GM21423 (cell line): ENCODE results near the gene RTL9.
A peak's percentile ranks its signal among the peaks of the same experiment; 100 is the strongest.
"Not testable (repeated sequence)": the region's sequence is repeated elsewhere in the genome, so short reads cannot be mapped to it uniquely, and the experiment has no call there.

Experiments used
- ATAC-seq: cut with Tn5 transposase; IDR thresholded peaks from one replicate; pipeline ENCODE4 v1.9.1; 2021; ENCODE audit warnings: mild to moderate bottlenecking, moderate library complexity; ENCODE audit not compliant: unreplicated experiment

Gene RTL9

GRCh38 chrX:110358548-110358947 is at the start of gene RTL9:
Gene RTL9, plus strand, starts transcription at chrX:110358848. Its CDS starts 91,770 bp downstream, at chrX:110450618.
- no peak for ATAC-seq

DNA sequence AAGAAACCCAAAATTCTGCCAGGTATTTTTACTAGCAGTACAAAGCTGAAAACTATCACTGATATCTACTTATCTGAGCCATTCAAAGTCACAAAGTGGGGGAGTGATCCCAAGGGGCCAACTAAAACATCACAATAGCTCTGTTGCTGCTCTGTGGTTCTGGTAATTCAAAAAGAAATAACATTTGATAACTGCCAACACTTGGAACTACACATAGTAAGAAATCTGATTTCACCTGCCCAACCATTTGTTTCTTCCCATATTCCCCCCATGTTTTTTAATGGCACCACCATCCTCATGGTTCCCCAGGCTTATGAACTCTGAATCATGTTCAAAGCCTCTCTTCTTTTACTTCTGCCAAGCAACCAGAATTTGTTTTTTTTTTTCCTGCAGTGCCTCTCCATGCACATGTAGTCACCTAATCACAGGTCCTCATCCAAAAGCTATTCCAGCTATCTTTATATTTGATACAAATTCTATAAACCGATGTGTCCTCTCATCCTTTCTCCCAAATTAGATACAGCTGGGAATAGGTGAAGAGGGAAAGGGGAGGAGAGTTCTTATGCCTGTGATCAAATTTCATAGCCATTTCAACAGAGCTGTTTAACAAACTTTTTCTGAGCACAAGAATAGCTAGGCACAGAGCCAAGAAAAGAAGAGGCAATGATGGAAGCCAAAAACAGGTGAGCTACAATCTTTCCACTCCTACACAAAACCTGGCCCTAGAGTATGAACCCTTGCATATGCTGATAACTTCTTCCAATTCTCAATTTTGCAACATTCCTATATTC is 48.5 kb upstream of the RTL9 start:
- no peak for ATAC-seq

- ATAC-seq, result peak; percentile 90
These were observed 47.8 kb upstream of the RTL9 start for GRCh38 chrX:110310896-110311295.

DNA sequence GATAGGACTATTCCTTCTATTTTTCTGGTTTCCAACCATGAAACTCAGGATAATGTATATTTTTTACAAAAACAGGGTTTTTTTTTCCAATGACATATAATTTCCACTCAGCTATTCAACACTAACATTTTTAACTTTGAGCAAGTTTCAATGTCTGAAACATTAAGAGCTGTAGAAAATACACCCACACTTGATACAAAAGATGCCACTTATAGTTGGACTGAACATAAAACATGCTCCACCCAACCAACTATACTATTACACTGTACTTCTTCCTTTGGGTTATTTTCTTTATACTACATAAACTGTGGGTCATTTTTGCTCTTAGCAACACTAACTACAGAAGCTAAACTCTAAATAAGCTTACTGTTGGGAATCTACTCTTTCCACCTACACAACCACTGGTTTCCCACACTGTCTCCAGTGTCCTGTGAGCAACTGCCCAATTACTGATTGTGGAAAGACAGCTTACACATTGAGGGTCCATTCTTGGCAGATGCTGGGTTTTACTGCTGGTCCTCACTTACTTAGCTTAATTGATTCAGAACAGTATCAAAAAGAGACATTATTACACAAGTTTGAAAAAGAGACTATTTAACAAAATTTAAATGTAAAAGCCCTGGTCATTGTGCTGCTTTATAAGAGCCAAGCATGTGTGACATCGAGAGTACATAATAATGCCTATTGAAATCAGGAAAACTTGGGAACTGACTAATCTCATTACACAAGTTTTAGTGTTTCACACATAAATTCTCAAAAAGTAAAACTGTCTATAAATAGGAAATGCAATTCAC is 47.0 kb upstream of the RTL9 start:
- no peak for ATAC-seq

GRCh38 chrX:110315551-110315950 is 43.1 kb upstream of the RTL9 start:
- ATAC-seq, result peak; percentile 30

GRCh38 chrX:110316351-110317060 is 42.1 kb upstream of the RTL9 start:
- no peak for ATAC-seq

DNA sequence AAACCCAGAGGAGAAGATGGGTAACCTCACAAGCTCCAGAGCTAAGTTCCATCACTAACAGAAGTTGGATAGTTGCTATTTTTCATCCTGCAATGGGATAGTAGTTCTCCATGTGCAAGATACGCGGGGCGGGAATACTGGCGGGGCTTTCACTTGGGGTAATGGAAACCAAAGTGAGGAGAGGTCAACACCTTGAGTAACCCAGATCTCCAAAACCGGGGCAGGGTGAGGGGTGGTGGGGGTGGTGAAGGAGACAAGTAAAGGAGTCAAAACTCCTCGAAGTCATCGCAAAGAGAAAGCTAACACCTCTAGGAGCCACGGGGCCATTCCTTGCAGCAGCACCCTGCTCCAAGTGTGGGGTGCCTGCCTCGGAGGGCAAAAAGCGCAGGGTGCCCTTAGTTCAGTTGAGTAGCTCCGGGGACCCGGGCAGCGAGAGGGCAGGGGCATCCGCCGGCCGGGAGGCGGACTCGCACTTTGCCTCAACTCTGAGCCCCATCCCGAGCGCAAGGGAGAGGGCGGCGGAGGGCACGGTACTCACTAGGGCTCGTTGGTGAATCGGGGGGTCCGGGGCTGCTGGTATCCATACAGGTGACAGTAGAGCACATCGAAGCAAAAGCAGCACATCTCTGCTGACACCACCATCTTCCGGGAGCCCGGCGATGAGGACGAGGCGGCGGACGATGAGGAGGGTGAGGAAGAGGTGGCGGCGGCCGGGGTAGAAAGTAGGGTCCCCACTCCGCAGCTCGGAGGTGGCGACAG is 41.4 kb upstream of the RTL9 start:
- ATAC-seq, result peak; percentile 10

DNA sequence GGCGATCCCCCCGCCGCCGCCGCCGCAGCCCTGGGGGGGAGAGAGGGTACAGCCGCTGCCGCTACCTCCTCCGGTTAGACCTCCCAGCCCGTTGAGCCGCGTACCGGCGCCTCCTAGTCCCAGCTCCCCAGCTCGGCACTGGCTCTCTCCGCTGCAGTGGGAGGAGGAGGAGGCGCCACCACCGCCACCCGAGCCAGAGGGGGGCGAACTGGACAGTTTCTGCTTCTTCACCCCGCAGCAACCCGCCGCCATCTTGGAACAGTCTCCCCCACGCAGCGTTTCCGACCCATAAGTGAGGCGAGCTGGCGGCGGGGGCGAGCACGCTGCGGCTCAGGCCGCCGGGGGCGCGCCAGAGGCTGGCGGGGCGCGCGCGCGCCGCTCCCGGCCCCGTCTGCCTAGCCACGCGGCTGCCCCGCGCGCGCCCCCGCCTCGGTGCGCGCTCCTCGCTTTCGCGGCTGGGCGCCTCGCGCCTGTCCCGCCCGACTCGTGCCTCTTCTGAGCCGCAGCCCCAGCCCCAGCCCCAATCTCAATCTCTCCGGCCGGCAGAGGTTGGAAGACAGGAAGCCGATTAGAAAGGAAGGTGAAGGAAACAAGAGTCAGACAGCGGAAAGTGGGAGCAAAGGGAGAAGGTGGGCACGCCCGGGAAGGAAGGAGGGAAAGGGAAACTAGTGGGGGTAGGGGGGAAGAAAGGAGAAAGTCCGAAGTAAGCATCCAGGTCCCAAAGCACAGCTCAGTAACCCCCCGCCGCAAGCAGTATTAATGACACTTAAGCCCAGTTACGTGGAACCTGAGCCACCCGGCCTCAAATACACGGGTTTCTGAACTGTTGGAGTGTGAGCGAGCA is 40.6 kb upstream of the RTL9 start, which contains the start of gene AMMECR1:
Gene AMMECR1, minus strand, starts transcription at position 266 of the 844 bp plus-strand sequence. Its CDS starts 14 bp downstream, at position 252.
- peak; percentile 69 for ATAC-seq

DNA sequence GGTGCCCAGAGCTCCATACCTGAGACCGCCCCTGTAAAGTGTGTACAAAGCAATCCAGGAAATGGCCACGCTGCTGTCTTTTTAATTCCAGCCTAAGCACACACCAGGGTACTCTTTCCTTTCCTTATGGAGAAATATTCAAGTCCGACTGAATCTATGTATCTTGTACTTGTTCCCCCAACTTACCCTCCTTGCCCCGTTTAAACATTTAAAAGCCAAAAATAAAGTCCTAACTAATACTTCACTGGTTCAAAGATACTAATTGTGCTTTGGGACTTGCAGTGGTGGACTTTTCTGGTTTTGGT is 40.0 kb upstream of the RTL9 start:
- ATAC-seq, result no peak

GRCh38 chrX:110320381-110320987 is 38.2 kb upstream of the RTL9 start:
- ATAC-seq, result no peak

DNA sequence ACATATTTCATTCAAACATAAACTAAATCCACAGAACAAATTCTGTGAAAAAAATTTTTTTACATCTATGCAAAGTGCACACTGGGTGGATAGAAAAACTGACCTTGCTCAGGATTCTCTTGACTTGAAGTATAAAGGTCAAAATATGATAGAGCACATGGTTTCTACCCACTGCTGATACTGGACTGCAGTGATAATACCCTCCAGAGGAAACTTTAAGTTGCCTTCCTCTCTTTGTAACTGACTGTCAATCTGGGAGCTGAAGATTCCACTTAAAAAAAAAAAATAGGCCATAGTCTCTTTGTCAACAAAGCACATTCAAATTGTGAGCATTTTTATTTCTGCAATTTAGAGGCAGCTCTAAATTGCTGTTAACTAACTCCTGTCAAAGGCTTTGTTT is 37.6 kb upstream of the RTL9 start:
- ATAC-seq, result no peak

DNA sequence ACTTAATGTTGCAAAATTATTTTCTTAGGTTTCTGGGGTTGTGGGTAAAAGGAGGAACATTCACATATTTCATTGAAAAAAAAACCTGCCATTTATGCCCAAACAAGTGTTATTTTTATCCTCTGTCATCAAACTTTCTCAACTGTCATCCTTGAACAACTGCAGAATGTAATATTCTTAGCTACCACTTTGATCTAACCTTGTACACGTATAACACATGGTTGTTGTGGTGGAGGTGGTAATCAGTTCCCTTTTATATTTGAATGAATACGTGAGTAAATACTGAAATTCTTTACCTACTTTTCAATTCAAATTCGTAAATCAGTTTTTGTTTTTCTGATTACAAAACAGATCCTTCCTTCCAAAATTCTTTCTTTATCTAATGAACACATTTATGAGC is 37.0 kb upstream of the RTL9 start:
- ATAC-seq, result no peak

DNA sequence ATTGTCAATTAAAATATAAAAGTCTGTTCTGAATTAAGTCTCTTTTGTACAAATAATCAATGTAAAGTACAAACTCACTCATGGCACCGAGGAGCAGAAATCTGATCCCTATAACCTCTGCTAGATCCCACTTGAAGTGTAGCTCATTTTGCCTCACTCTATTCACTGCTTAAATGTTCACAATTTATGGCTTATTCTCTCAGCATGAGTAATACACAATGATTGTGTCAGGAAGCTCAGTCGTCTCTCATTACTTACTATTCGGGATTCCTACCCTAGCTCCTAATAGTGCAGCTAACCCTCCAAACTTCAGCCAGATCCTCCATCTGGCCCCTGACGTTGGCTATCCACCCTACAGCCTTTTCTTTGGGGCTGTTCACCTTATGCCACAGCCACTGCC is 36.0 kb upstream of the RTL9 start:
- no peak for ATAC-seq

- no peak for ATAC-seq
These were observed 31.9 kb upstream of the RTL9 start for GRCh38 chrX:110326712-110327111.

GRCh38 chrX:110327336-110327735 is 31.3 kb upstream of the RTL9 start:
- no peak for ATAC-seq

DNA sequence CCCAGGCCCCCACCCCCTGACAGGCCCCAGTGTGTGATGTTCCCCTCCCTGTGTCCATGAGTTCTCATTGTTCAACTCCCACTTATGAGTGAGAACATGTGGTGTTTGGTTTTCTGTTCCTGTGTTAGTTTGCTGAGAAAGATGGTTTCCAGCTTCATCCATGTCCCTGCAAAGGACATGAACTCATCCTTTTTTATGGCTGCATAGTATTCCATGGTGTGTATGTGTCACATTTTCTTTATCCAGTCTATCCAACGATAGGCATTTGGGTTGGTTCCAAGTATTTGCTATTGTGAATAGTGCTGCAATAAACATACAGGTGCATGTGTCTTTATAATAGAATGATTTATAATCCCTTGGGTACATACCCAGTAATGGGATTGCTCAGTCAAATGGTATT is 30.0 kb upstream of the RTL9 start:
- ATAC-seq, result not testable (repeated sequence)

DNA sequence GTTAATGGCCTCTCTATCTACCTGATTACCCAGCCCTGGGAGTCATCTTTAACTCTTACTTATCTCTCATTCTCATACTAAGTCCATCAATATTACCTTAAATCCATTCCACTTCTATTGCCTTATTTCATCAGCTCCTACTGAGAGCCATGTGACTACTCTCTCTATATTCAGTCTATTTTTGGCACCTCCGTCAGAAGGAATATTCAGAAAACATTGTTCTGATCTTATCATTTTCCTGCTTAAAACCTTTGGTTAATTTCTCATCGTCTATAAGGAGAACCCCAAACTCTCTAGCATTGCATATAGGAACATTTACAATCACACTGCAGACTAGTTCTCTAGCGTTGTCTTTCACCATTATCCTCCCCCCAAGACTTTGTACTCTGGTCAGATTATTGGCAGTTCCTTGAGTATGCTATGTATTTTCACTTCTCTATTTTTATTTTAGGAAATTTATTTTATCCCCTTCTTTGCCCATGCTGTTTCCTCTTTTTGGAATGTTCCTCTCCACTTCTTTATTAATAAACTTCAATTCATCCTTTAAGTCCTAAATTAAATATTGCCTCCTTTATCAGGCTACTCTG is 27.1 kb upstream of the RTL9 start:
- no peak for ATAC-seq

DNA sequence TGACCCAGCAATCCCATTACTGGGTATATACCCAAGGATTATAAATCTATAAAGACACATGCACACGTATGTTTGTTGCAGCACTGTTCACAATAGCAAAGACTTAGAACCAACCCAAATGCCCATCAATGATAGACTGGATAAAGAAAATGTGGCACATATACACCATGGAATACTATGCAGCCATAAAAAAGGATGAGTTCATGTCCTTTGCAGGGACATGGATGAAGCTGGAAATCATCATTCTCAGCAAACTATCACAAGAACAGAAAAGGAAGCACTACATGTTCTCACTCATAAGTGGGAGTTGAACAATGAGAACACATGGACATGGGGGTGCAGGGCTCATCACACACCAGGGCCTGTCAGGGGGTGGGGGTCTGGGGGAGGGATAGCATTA is 25.2 kb upstream of the RTL9 start:
- ATAC-seq, result not testable (repeated sequence)

GRCh38 chrX:110338935-110339334 is 19.7 kb upstream of the RTL9 start:
- no peak for ATAC-seq
